LNCAP (cell line): ENCODE results near the gene AOPEP.

ENCODE experiments used
- TF ChIP-seq, protein P1 (sequence below): fragments of 450-650 bp; IDR thresholded peaks from 2 replicates; pipeline ENCODE4 v1.5.1; 2017; ENCODE audit warnings: mild to moderate bottlenecking

The AOPEP gene

DNA sequence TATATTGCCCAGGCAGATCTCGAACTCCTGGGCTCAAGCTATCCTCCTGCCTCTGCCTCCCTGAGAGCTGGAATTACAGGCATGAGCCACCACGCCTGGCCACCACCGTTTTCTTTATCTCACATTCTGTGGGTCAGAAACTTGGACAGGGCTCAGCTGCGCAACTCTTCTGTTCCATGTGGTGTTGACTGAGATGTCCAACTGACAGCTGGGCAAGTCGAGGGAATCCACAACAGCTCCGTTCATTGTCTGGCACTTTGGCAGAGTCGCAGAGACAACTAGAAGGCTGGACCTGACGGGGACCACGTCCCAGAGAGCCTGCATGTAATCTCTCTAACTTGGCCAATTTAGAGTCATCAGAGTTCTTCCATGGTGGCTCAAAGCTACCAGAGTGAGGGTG is 36.2 kb upstream of the AOPEP start:
- TF ChIP-seq, protein P1, sequence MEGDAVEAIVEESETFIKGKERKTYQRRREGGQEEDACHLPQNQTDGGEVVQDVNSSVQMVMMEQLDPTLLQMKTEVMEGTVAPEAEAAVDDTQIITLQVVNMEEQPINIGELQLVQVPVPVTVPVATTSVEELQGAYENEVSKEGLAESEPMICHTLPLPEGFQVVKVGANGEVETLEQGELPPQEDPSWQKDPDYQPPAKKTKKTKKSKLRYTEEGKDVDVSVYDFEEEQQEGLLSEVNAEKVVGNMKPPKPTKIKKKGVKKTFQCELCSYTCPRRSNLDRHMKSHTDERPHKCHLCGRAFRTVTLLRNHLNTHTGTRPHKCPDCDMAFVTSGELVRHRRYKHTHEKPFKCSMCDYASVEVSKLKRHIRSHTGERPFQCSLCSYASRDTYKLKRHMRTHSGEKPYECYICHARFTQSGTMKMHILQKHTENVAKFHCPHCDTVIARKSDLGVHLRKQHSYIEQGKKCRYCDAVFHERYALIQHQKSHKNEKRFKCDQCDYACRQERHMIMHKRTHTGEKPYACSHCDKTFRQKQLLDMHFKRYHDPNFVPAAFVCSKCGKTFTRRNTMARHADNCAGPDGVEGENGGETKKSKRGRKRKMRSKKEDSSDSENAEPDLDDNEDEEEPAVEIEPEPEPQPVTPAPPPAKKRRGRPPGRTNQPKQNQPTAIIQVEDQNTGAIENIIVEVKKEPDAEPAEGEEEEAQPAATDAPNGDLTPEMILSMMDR = no peak

DNA sequence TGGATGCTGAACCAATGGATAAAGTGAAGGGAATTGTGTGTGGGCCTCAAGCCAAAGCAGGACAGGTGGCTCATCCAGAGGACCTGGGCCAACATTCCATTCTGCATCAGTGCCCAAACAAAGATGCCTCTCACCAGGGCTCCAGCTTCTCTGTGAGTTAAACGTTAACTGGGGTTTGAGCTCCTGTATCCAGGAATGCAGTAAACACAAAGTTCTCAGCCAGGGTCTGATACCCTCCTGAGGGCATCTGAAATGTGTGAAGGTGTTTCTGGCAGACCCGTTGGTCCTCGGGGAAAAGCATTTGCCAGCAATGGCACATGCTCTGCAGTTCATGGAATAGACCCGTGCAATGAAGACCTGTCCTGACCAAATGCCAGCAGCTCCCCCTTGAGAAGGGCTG is 33.9 kb upstream of the AOPEP start:
- TF ChIP-seq, protein P1 = no peak

DNA sequence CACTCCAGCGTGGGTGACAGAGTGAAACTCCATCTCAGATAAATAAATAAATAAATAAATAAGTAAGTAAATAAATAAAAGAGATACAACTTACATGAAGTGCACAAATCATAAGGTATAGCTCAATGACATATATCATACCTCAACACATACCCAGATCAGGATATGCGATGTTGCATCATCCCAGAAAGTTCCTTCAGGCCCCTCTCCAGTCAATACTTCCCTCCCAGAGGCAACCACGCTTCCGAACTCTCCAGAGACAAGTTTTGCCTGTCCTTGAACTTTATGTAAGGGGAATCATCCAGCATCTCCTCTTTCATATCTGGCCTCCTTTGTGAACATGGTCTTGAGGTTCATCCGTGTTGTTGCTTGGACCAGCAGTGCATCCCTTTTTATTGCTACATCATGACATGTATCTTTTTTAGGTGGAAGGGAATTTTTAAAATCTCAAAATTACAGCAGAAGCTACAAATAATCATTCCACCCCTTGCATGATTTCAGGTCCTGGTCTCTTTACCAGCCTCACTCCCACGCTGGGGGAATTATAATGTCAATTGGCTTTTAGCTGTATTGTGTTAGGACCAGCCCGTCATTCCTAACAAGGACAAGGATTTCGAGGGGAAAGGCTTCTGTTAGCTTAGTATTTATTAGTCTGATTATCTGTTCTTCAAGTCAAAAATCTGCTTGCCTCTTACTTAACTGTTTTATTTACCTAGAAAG is 32.9 kb upstream of the AOPEP start:
- TF ChIP-seq, protein P1 = no peak

DNA sequence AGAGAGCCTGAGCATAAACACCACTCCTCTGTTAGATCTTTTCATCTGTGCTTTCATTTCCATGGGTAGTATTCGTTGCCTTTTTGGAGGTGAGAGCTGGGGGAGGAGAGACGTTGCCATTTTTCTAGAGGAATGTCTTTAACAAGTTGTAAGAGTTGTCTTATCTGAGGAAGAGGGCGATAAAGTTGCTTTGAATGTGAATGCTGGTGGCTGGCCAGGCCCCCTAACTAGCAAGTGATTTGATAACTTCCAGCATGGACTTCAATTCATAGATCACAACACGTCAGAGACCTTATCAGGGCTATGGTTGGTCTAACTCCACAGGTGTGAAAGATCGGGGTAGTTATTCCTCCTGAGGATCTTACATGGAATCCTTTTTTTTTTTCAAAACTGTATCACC is 30.0 kb upstream of the AOPEP start:
- TF ChIP-seq, protein P1 = no peak

DNA sequence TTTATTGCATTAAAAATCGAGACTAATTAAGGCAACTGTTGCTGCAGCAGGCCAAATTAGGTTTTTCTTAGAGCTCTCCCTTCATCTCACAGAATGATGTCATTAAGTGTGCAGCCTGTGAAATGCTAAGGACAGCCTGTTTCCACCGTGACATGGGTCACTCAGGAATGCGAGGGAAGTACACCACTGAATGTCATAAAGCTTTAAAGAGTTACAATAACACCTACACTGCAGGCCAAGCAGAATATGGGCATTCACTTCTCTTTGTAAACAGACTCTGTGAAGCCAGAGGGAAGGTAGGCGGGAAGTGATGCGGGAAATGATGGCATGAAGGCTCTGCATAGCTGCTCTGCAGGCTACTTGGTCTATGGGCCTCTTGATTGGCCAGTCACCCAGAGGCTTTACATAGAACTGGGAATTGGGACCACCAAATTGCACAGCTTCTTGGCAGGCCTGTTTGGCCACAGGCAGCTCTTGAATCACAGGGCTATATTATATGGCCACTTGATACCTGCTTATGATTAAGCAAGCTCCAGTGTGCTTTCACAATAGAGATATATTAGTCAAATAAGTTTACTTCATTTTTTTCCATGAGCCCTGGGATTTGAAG is 28.4 kb upstream of the AOPEP start:
- TF ChIP-seq, protein P1 = no peak

DNA sequence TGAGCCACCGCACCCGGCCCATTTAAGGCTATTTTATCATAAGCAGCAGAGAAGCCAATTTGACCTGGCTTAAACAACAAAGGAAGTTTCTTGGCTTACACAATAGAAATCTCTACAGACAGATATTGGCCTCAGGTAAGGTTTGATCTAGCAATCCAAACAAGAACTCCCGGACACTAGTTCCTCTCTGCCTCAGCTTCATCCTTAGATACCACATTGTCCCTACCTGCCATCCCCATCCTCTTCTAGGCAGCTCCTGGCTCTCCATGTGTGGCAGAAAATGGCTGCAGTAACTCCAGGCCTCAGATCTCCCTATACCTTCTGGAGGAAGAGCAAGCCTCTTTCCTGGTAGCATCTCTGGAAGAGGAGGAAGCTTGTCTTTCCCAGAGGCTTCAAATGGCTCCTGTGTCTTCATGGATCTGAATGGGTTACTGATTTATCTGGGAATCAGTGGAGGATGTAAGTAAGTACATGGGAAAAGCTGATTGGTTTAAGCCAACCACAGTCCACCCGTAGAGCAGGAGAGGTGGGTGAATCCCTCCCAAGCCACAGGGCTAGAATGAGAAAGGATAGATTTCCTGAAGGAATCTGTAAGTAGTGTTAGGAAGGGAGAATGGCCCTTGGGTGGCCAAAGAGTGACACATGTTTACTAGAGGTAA is 26.7 kb upstream of the AOPEP start:
- TF ChIP-seq, protein P1 = no peak

DNA sequence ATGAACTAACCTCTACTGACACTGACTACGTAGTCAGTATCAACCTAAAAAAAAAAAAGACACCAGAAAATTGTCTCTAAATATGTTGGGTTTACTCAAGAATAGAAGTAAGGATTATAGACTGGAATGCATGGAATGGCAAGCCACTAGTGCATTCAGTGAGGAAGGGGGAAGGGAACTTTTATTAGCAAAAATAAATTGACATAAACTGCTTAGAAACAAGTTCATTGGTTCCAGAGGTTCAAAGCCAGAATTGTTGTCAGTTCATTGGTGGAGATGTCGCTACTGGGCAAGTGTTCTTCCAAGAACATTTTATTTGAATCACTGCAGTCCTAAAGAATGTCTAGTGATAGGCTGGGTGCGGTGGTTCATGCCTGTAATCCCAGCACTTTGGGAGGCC is 26.1 kb upstream of the AOPEP start:
- TF ChIP-seq, protein P1 = no peak
